Fibroblast of lung (primary cell): ENCODE measurements around the gene SORCS2.

ENCODE experiments used
- CTCF ChIP-seq, 2 donors: IDR thresholded peaks in 1 of 2; conservative IDR thresholded peaks in 1 of 2; 1 replicate in 1 of 2; 2 replicates in 1 of 2; pipeline ENCODE4 v1.5.1; 2011 to 2012; ENCODE audit warnings: low read length in 2 of 2, control low read depth in 1 of 2, inconsistent platforms in 1 of 2, low read depth in 1 of 2, mild to moderate bottlenecking in 1 of 2
- EZH2 ChIP-seq: IDR thresholded peaks from 2 replicates; pipeline ENCODE4 v1.5.1; 2012; ENCODE audit warnings: low read length, control low read depth, mild to moderate bottlenecking; ENCODE audit errors: missing control alignments

GRCh38 chr4:7628432-7628831, 436.1 kb downstream of the SORCS2 start:
- no peak for TF ChIP-seq CTCF (conservative IDR thresholded peaks at IDR 0.05 in 1 of 2, IDR thresholded peaks at IDR 0.05 in 1 of 2; ENCODE audit: low read depth in 1 of 2, low read length in 2 of 2)
- TF ChIP-seq EZH2 = no peak
